Suprapubic skin (tissue), 4 donors: ENCODE measurements around the gene SERPINI1.

Source experiments
- POLR2A ChIP-seq, 2 donors: fragments of 450-650 bp; IDR thresholded peaks; one replicate each; pipeline ENCODE4 v1.6.1; 2017; ENCODE audit warnings: antibody characterized with exemption in 2 of 2, mild to moderate bottlenecking in 2 of 2, moderate library complexity in 2 of 2
- POLR2AphosphoS5 ChIP-seq, 3 donors: sonication (generic); formaldehyde crosslinking; IDR thresholded peaks; one replicate each; pipeline ENCODE4 v1.6.1; 2017; ENCODE audit warnings: antibody characterized with exemption in 3 of 3
- TF ChIP-seq, protein P1 (sequence below), 2 donors: fragments of 200-600 bp in 1 of 2; fragments of 450-650 bp in 1 of 2; sonication (generic) in 1 of 2; IDR thresholded peaks; one replicate each; pipeline ENCODE4 v1.5.1; 2016 to 2019; ENCODE audit warnings: antibody characterized with exemption in 2 of 2, mild to moderate bottlenecking in 1 of 2, moderate library complexity in 1 of 2

GRCh38 chr3:167749728-167750127 is 14.2 kb downstream of the SERPINI1 start:
- TF ChIP-seq, protein P1, sequence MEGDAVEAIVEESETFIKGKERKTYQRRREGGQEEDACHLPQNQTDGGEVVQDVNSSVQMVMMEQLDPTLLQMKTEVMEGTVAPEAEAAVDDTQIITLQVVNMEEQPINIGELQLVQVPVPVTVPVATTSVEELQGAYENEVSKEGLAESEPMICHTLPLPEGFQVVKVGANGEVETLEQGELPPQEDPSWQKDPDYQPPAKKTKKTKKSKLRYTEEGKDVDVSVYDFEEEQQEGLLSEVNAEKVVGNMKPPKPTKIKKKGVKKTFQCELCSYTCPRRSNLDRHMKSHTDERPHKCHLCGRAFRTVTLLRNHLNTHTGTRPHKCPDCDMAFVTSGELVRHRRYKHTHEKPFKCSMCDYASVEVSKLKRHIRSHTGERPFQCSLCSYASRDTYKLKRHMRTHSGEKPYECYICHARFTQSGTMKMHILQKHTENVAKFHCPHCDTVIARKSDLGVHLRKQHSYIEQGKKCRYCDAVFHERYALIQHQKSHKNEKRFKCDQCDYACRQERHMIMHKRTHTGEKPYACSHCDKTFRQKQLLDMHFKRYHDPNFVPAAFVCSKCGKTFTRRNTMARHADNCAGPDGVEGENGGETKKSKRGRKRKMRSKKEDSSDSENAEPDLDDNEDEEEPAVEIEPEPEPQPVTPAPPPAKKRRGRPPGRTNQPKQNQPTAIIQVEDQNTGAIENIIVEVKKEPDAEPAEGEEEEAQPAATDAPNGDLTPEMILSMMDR (IDR thresholded peaks at IDR 0.05): no peak
- TF ChIP-seq POLR2AphosphoS5 (IDR thresholded peaks at IDR 0.05): no peak
- no peak for TF ChIP-seq POLR2A (IDR thresholded peaks at IDR 0.05)
